ENCODE data around the gene PLA2G4F. TPM values are rescaled to one million over a fixed set of nuclear protein-coding genes. Genes with fewer than 3 reads are reported as not detected.

The PLA2G4F gene
- total RNA-seq, 1 experiment from 2014 or later: 0.05 TPM

GRCh38 chr15:42139596-42139995, 16.8 kb downstream of the PLA2G4F start:
- no peak overlapping the region for H3K4me2 ChIP-seq (ENCODE audit: low read length)
- no peaks in the 10 kb centered on the region; the same call in 1 of the 2 replicates for H3K27me3 ChIP-seq (ENCODE audit: insufficient read depth, low read length)
- no peak overlapping the region for H3K4me3 ChIP-seq (replicated peaks in 1 of 2; ENCODE audit: low read depth in 1 of 2, low read length in 2 of 2)
- ChIA-PET CTCF (interaction anchor here (0.9 to 2.8 kb wide), 5 partner anchors 55 to 365 kb away, joined by 3 to 14 read pairs (median 4); partner anchors contain the start of gene MAPKBP1), RAD21 (ENCODE audit: low non-redundant PET in 1 of 2, low total read pairs in 2 of 2, uncharacterized antibody in 2 of 2, unreplicated experiment in 2 of 2) (interaction anchor here (0.6 to 1.1 kb wide), 2 partner anchors 510 kb away, joined by 3 to 5 read pairs; no protein-coding TSS in a partner anchor), POLR2A (no interaction called here)
- no peak for DNase-seq (ENCODE audit: low read depth, low spot score)
- intact Hi-C loops (cut with micrococcal nuclease): no loop called here
- no TSS peak for BruUV-seq (replicated peaks)
- H3K79me2 ChIP-seq (ENCODE audit: insufficient read depth, low read length): no peaks in the 10 kb centered on the region
- H3K9me3 ChIP-seq (ENCODE audit: control insufficient read depth in 1 of 2, insufficient read depth in 1 of 2, low read depth in 1 of 2, low read length in 2 of 2): no peaks in the 10 kb centered on the region
- no peak for TF ChIP-seq EZH2 (IDR thresholded peaks at IDR 0.05)
- no peak for TF ChIP-seq CEBPB (IDR thresholded peaks at IDR 0.05; ENCODE audit: low read depth)
- no peak for TF ChIP-seq ELF1 (IDR thresholded peaks at IDR 0.05; ENCODE audit: borderline replicate concordance, low read depth)
- TF ChIP-seq YY1 (IDR thresholded peaks at IDR 0.05; ENCODE audit: extremely low read depth, insufficient replicate concordance, low read depth, low read length): no peak
- no peak for TF ChIP-seq EGR1 (IDR thresholded peaks at IDR 0.05; ENCODE audit: low read depth)
- no peak for TF ChIP-seq SP1 (IDR thresholded peaks at IDR 0.05; ENCODE audit: low read depth)
- no peak for TF ChIP-seq FOSL1 (IDR thresholded peaks at IDR 0.05; ENCODE audit: low read depth)
- no peak for TF ChIP-seq CBX3 (IDR thresholded peaks at IDR 0.05; ENCODE audit: low read depth)
- TF ChIP-seq TCF7L2 (IDR thresholded peaks at IDR 0.05; ENCODE audit: borderline replicate concordance, extremely low read depth, insufficient read depth, insufficient read length): no peak
- no peak for TF ChIP-seq JUND (IDR thresholded peaks at IDR 0.05)
- no peak for TF ChIP-seq ZFX (IDR thresholded peaks at IDR 0.05)
- TF ChIP-seq SRF (IDR thresholded peaks at IDR 0.05; ENCODE audit: low read depth): no peak
- TF ChIP-seq CTCF (IDR thresholded peaks at IDR 0.05 in 2 of 3, conservative IDR thresholded peaks at IDR 0.05 in 1 of 3; ENCODE audit: borderline replicate concordance in 1 of 3, insufficient read depth in 1 of 3, low read depth in 2 of 3, low read length in 2 of 3): no peak
- no peak for TF ChIP-seq MAX (IDR thresholded peaks at IDR 0.05)
- TF ChIP-seq REST (IDR thresholded peaks at IDR 0.05; ENCODE audit: low read depth): no peak
- TF ChIP-seq POLR2A (IDR thresholded peaks at IDR 0.05; ENCODE audit: borderline replicate concordance, extremely low read depth, insufficient read depth, insufficient read length): no peak
- no peak for TF ChIP-seq ZNF274 (IDR thresholded peaks at IDR 0.05; ENCODE audit: low read depth, low read length)
- TF ChIP-seq ZBTB33 (IDR thresholded peaks at IDR 0.05; ENCODE audit: extremely low read depth, insufficient replicate concordance, low read length): no peak
- no peak for TF ChIP-seq SIN3A (IDR thresholded peaks at IDR 0.05; ENCODE audit: low read depth)
- peaks cover 3 to 5% of the 10 kb centered on the region in 2 experiments; a peak in 2 of 4 replicates for H3K4me1 ChIP-seq (ENCODE audit: control insufficient read depth in 1 of 2, insufficient read depth in 2 of 2, low read length in 2 of 2)
- H3K36me3 ChIP-seq (ENCODE audit: control insufficient read depth in 1 of 2, insufficient read depth in 2 of 2, low read length in 2 of 2): no peaks in the 10 kb centered on the region
- H3K27ac ChIP-seq (ENCODE audit: low read depth, low read length): no peak overlapping the region
- no peak overlapping the region for H2AFZ ChIP-seq (ENCODE audit: low read depth, low read length, poor library complexity, severe bottlenecking)
- no peaks in the 10 kb centered on the region for H3K9me2 ChIP-seq (ENCODE audit: insufficient read depth)
- ATAC-seq: no peak
- H3K9ac ChIP-seq (ENCODE audit: low read length): no peak overlapping the region
- H4K20me1 ChIP-seq (ENCODE audit: insufficient read depth): no peaks in the 10 kb centered on the region

Measured in HCT116 (cell line).